ENCODE measurements around the gene COMTD1.

COMTD1 gene

DNA sequence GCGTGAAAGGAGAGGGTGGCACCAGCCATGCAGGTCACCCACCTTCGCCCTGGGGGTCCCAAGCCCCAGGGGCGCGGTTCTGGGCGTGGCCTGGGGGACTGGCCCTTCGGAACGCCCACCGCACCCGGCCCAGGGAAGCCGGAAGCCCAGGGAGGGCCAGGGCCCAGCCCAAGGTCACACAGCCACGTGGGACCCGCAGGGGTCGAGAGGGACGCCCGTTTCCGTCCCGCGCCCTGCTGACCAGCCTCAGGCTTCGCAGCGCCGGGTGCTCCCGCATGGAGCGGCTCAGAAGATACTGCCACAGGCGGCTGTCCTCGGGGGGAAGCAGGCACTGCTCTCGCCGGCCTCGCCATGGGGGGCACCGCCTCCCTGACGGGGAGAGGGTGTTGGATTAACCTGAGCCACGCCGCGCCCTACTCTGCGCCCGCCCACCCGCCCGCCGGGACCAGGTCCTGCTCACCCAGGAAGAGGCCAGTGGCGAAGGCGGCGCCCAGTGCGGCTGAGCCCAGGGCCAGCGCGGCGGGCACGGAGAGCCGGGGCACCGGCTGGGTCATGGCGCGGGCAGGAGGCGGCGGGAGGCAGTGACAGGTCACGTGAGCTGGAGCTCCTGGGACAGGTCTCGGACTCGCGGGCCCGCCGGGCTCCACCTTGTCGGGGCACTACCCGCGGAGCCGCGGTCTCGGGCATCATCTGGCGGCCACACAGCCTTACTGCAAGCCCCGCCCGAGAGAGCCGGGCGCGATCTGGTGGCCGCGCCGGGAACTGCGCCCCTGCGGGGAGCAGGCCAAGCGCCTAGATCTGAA lies at the start of gene COMTD1:
COMTD1 (minus strand) TSS at position 583 of the 803 bp plus-strand sequence; CDS start at position 554, 29 bp downstream.
- DNase-seq (ENCODE audit: low spot score): peak; percentile 96

DNA sequence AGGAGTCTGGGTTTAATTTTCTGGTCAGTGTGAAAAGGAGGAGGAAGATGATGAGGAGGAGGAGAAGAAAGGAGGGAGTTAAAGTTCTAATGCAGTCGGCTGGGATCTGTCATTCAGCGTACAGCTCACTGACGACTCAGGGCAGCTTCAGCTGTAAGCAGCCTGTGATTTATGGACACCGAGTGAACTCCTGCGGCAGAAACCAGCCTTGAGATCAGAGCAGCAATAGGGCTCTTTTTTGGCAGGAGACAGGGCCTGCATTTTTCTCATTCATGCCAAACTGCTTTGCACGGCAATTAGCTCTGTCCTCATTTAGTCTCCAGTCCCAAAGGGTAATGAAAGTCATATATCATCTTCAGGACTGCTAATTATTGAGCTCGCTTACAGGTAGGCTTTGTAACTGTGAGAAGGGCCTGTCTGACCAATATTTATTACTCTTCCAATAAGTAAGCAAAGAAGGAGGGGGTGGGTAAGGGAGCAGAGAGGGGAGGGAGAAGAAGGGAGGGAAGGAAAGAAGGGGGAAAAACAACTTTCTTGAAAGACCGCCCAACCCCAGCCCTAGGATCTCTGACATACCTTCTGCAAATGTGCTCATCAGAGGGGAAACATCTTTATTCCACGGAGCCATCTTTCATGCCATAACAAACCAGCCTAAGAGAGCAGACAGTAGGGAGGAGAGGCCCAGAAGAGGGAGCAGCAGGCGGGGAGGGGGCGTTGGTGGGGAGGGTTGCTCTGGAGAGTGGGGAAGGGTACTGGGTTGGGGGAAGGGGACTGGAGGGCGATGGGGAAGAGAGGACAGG lies 48.1 kb upstream of the COMTD1 start:
- DNase-seq (ENCODE audit: low spot score): peak; percentile 71

GRCh38 chr10:75283078-75283670 lies 47.4 kb upstream of the COMTD1 start:
- no peak for DNase-seq (ENCODE audit: low spot score)

- no peak for DNase-seq (ENCODE audit: low spot score)
Measured at GRCh38 chr10:75281974-75282373, 46.2 kb upstream of the COMTD1 start.

DNA sequence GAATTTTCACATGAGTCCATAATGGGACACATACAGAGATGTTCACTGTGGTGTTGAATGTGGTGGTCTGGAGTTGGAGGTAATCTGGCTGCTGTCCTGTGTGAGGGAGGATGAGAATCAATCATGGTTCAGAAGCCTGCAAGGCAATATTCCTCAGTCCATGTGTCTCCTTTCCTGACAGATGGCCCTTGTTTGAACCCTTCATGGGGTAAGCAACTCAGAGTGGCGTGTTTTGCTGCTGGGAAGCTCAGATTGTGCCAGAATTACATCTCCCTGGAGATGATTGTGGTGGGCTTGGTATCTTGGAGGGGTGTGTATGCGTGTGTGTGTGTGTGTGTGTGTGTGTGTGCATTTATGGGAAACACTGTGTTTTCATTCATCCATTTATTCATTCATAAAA lies 44.5 kb upstream of the COMTD1 start:
- no peak for DNase-seq (ENCODE audit: low spot score)

GRCh38 chr10:75276069-75276872 lies 40.5 kb upstream of the COMTD1 start:
- no peak for DNase-seq (ENCODE audit: low spot score)

GRCh38 chr10:75272896-75273295 lies 37.1 kb upstream of the COMTD1 start:
- no peak for DNase-seq (ENCODE audit: low spot score)

- DNase-seq (ENCODE audit: low spot score): no peak
Measured at GRCh38 chr10:75272094-75272493, 36.3 kb upstream of the COMTD1 start.

DNA sequence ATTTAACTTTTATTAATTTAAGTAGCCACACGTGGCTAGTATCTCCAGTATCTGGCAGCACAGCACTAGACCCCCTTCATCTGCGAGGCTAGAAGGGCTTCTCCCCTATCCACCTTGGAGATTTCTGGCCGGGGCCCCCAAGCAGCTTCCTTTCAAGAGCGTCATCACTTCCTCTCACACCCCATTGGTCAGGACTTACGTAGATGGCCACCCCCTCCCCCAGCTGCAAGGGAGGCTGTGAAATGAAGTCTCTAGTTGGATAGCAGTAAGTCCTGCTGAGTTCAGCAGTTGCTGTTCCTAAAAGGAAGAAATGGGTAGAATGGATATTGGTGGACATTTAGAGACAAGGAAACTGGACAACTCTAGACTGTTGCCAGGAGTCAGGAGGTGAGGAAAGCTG lies 33.8 kb upstream of the COMTD1 start:
- no peak for DNase-seq (ENCODE audit: low spot score)

- no peak for DNase-seq (ENCODE audit: low spot score)
Measured at GRCh38 chr10:75266945-75267344, 31.2 kb upstream of the COMTD1 start.

DNA sequence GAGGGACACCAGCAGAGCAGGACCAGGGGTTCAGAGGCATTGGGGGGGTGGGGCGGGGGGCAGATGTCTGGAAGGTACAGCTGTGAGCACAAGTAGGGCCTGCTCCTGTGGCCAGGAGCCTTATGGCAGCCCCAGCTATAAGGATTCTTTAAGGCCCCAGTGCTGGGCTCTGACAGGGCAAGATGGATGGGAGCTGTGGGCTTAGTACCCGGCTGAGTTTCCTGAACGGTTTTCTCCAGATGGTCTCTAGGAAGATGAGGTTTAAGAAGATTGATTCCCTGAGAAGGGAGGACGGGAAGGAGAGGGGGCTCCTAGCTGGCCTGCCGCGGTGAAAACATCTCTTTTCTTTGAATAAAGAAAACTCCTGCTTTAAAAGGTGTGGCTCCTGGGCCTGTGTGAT lies 30.1 kb upstream of the COMTD1 start:
- DNase-seq (ENCODE audit: low spot score): no peak

- DNase-seq (ENCODE audit: low spot score): no peak
Measured at GRCh38 chr10:75263806-75264205, 28.0 kb upstream of the COMTD1 start.

- DNase-seq (ENCODE audit: low spot score): peak; percentile 39
Measured at GRCh38 chr10:75261813-75262705, 26.3 kb upstream of the COMTD1 start.

GRCh38 chr10:75260990-75261389 lies 25.2 kb upstream of the COMTD1 start:
- no peak for DNase-seq (ENCODE audit: low spot score)

GRCh38 chr10:75254739-75255138 lies 19.0 kb upstream of the COMTD1 start:
- no peak for DNase-seq (ENCODE audit: low spot score)

DNA sequence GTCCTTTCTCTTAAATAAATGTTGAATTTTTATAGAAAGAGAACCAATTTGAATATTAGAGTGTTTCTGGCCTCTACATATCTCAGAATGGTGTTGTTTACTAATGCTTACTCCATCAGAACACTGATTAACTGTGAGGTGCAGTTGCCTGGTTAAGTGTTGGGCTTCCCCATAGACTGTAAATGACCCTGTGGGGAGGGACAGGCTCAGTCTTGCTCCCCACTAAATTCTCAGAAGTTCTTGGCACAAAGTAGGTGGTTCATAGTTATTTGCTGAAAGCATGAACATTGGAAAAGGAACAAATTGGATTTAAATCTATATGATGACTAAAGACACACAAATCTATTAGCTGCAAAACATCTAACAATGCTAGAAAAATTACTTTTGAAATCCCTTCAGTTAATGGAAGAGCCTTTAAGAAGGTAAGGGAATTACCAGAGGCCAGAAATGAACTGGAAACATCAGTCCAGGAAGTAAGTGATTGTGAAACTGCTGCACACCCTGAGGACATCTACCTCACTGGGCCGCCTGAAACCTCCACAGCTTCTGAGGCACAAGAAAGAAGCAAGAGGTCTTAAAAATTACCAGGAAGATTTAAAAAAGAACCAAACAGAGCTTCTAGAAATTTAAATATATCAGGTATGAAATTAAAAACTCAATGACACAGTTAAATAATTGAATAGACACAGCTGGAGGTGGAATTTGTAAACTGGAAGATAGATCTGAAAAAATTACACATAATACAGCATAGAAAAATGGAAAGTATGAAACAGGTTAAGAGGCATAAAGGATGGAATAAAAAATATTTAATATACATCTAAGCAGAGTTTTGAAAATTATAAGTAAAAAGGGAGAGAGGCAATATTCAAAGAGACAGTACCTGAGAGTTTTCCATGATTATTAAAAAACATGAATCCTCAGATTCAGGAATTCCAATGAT lies 17.8 kb upstream of the COMTD1 start:
- DNase-seq (ENCODE audit: low spot score): no peak

DNA sequence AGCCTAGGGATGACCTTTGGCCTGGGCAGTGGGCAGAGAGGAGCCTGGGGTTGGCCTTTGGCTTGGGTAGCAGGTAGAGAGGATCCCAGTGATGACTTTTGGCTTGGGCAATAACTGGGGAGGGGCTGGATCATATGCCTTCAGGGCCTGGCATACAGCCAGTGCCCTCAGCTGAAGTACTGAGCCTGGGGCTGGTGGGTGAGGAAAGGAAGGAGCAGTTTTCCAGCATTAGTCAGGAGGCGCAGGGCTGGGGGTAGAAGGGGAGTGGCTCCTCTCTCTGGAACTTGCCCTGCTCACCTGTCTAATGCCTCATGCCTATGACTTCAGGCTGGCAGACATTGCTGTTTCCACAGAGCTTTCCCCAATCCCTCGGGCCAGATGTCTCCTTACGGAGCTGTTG lies 15.2 kb upstream of the COMTD1 start:
- DNase-seq (ENCODE audit: low spot score): no peak

DNA sequence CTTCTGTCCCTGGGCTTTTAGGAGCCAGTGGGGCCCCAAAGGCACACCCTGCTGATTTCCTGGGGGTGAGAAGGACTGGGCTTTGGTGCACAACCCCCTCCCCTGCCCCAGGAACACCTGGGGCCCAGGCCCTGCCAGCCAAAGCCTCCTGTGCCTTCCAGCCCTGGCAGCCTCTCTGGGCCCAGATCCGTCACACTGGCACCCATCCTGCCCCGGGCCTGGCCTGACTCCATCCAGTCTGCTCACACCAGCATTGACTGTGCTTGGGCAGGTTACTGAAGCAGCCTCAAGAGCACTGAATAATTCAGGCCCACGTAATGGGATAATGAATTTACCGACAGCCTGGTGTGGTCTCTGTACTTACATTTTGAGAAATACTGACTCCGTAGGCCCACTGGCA lies 12.0 kb upstream of the COMTD1 start:
- no peak for DNase-seq (ENCODE audit: low spot score)

- no peak for DNase-seq (ENCODE audit: low spot score)
Measured at GRCh38 chr10:75246506-75246905, 10.7 kb upstream of the COMTD1 start.

Data from GM03348 (cell line).